ENCODE data around the gene UGDH.
"Not testable (repeated sequence)": the region's sequence is repeated elsewhere in the genome, so short reads cannot be mapped to it uniquely, and the experiment has no call there.

The UGDH gene

GRCh38 chr4:39529534-39529933, 2.3 kb upstream of the UGDH start:
- no peak for DNase-seq (ENCODE audit: low read depth in 2 of 2)

- peak in 1 of 2 experiments; percentile 2 for DNase-seq (ENCODE audit: low read depth in 2 of 2)
These were observed 824 bp upstream of the UGDH start for GRCh38 chr4:39528061-39528465.

- peak; percentile 5 to 32 for DNase-seq (ENCODE audit: low read depth in 2 of 2)
These were observed 409 bp downstream of the UGDH start for GRCh38 chr4:39526765-39527295.

- no peak for DNase-seq (ENCODE audit: low read depth in 2 of 2)
These were observed 1.2 kb downstream of the UGDH start for GRCh38 chr4:39525822-39526690.

GRCh38 chr4:39524161-39524957, 2.9 kb downstream of the UGDH start:
- DNase-seq (ENCODE audit: low read depth in 2 of 2): no peak

- no peak for DNase-seq (ENCODE audit: low read depth in 2 of 2)
These were observed 5.2 kb downstream of the UGDH start for GRCh38 chr4:39522068-39522467.

- DNase-seq (ENCODE audit: low read depth in 2 of 2): no peak
These were observed 5.9 kb downstream of the UGDH start for GRCh38 chr4:39521253-39521919.

GRCh38 chr4:39518484-39518883, 8.8 kb downstream of the UGDH start:
- DNase-seq (ENCODE audit: low read depth in 2 of 2): no peak

GRCh38 chr4:39516407-39516966, 10.8 kb downstream of the UGDH start:
- no peak for DNase-seq (ENCODE audit: low read depth in 2 of 2)

- not testable (repeated sequence) for DNase-seq (ENCODE audit: low read depth in 2 of 2)
These were observed 11.4 kb downstream of the UGDH start for GRCh38 chr4:39515669-39516401.

GRCh38 chr4:39514888-39515401, 12.3 kb downstream of the UGDH start:
- no peak for DNase-seq (ENCODE audit: low read depth in 2 of 2)

- not testable (repeated sequence) for DNase-seq (ENCODE audit: low read depth in 2 of 2)
These were observed 13.0 kb downstream of the UGDH start for GRCh38 chr4:39514266-39514665.

- no peak for DNase-seq (ENCODE audit: low read depth in 2 of 2)
These were observed 16.8 kb downstream of the UGDH start for GRCh38 chr4:39510348-39510929.

- no peak for DNase-seq (ENCODE audit: low read depth in 2 of 2)
These were observed 21.7 kb downstream of the UGDH start for GRCh38 chr4:39505581-39505980.

- DNase-seq (ENCODE audit: low read depth in 2 of 2): no peak
These were observed 22.7 kb downstream of the UGDH start for GRCh38 chr4:39504538-39504937.

- not testable (repeated sequence) for DNase-seq (ENCODE audit: low read depth in 2 of 2)
These were observed 24.6 kb downstream of the UGDH start for GRCh38 chr4:39502664-39503035.

- DNase-seq (ENCODE audit: low read depth in 2 of 2): no peak
These were observed 25.1 kb downstream of the UGDH start for GRCh38 chr4:39502019-39502663.

- DNase-seq (ENCODE audit: low read depth in 2 of 2): no peak
These were observed 28.6 kb downstream of the UGDH start for GRCh38 chr4:39498727-39499020.

GRCh38 chr4:39497909-39498726, 29.1 kb downstream of the UGDH start:
- DNase-seq (ENCODE audit: low read depth in 2 of 2): no peak
